Measurements from ENCODE around the gene AGL.
"Not testable (repeated sequence)": the region's sequence is repeated elsewhere in the genome, so short reads cannot be mapped to it uniquely, and the experiment has no call there.

AGL gene

DNA sequence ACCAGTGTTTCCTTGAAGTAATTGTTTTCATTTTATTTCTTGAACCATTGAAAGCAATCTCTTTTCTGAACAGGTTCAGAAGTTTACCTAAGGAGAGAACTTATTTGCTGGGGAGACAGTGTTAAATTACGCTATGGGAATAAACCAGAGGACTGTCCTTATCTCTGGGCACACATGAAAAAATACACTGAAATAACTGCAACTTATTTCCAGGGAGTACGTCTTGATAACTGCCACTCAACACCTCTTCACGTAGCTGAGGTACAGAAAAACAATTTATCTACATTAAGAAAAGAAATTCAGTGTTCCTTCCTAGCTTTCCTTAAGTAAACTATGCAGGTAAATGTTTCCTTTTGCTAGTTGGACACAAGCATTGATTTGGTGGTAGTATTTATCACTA lies 27.4 kb downstream of the AGL start:
- Histone ChIP-seq H3K9ac (ENCODE audit: low read length) (no peak overlapping the region), H3K9me3 (ENCODE audit: control insufficient read depth, insufficient read depth, low read depth, low read length) (no peaks in the 10 kb centered on the region), H3K27ac (ENCODE audit: low read depth, low read length) (no peak overlapping the region), H3K36me3 (ENCODE audit: control insufficient read depth, insufficient read depth, low read length) (peaks cover 26% of the 10 kb centered on the region), H3K4me1 (ENCODE audit: control insufficient read depth, insufficient read depth, low read length) (no peaks in the 10 kb centered on the region), H3K4me3 (ENCODE audit: low read depth, low read length) (no peak overlapping the region), H3K27me3 (ENCODE audit: control insufficient read depth, insufficient read depth, low read length) (no peaks in the 10 kb centered on the region)

DNA sequence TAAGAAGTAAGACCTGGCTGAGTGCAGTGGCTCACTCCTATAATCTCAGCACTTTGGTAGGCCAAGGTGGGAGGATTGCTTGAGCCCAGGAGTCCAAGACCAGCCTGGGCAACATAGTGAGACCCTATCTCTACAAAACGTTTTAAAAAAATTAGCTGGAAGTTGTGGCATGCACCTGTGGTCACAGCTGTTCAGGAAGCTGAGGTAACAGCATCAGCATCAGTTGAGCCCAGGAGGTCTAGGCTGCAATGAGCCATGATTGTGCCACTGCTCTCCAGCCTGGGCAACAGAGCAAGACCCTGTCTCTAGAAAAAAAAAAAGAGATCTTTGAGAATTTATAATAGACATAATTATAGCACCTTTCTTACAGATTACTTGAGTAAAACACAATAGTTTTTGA lies 36.0 kb downstream of the AGL start:
- Histone ChIP-seq H3K9me3 (ENCODE audit: control insufficient read depth, insufficient read depth, low read depth, low read length) (peaks cover 4% of the 10 kb centered on the region; the same call in 1 of the 2 replicates), H3K4me3 (ENCODE audit: low read depth, low read length) (no peak overlapping the region), H3K9ac (ENCODE audit: low read length) (no peak overlapping the region), H3K27ac (ENCODE audit: low read depth, low read length) (no peak overlapping the region), H3K36me3 (ENCODE audit: control insufficient read depth, insufficient read depth, low read length) (peaks cover 42% of the 10 kb centered on the region), H3K27me3 (ENCODE audit: control insufficient read depth, insufficient read depth, low read length) (no peaks in the 10 kb centered on the region), H3K4me1 (ENCODE audit: control insufficient read depth, insufficient read depth, low read length) (peaks cover 7% of the 10 kb centered on the region; the same call in 1 of the 2 replicates)

DNA sequence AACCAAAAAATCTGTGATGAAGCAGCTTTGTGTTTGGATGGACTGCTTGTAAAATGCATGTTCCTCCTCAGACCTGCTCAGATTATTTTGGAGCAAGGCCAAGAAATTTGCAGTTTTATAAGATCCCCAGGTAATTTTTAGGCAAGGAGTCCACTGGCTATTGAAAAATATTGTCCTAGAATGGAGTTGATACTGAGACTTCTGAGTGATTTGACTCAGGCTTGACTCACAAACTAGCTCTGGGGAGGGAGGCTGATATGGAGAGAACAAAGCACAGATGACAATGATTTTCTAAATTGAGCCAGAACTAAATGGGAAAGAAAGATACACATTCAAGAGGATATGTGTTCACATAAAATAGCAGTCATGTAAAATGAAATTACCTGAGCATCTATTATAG lies 36.7 kb downstream of the AGL start:
- Histone ChIP-seq H3K4me3 (ENCODE audit: low read depth, low read length) (no peak overlapping the region), H3K9me3 (ENCODE audit: control insufficient read depth, insufficient read depth, low read depth, low read length) (peaks cover 4% of the 10 kb centered on the region; the same call in 1 of the 2 replicates), H3K4me1 (ENCODE audit: control insufficient read depth, insufficient read depth, low read length) (peaks cover 7% of the 10 kb centered on the region; the same call in 1 of the 2 replicates), H3K27me3 (ENCODE audit: control insufficient read depth, insufficient read depth, low read length) (no peaks in the 10 kb centered on the region), H3K27ac (ENCODE audit: low read depth, low read length) (no peak overlapping the region), H3K36me3 (ENCODE audit: control insufficient read depth, insufficient read depth, low read length) (peaks cover 43% of the 10 kb centered on the region), H3K9ac (ENCODE audit: low read length) (no peak overlapping the region)

DNA sequence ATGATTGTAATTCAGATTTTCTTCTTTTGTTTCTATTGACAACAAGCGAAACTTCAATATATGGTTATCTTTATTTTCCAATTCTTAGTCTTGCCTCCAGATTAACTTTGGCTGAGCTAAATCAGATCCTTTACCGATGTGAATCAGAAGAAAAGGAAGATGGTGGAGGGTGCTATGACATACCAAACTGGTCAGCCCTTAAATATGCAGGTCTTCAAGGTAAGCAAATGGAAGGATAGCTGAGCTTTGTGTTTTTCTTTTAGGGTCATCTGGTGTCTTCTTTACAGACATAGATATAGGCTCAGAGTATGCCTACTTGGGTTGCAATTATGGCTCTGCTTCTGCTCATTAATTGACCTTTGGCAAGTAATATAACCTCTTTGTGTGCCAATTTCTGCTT lies 37.7 kb downstream of the AGL start:
- peaks cover 7% of the 10 kb centered on the region; the same call in 1 of the 2 replicates for H3K4me1 ChIP-seq (ENCODE audit: control insufficient read depth, insufficient read depth, low read length)
- H3K36me3 ChIP-seq (ENCODE audit: control insufficient read depth, insufficient read depth, low read length) = peaks cover 45% of the 10 kb centered on the region
- H3K27me3 ChIP-seq (ENCODE audit: control insufficient read depth, insufficient read depth, low read length) = no peaks in the 10 kb centered on the region
- H3K9me3 ChIP-seq (ENCODE audit: control insufficient read depth, insufficient read depth, low read depth, low read length) = peaks cover 4% of the 10 kb centered on the region; the same call in 1 of the 2 replicates
- no peak overlapping the region for H3K27ac ChIP-seq (ENCODE audit: low read depth, low read length)
- no peak overlapping the region for H3K4me3 ChIP-seq (ENCODE audit: low read depth, low read length)
- no peak overlapping the region for H3K9ac ChIP-seq (ENCODE audit: low read length)

DNA sequence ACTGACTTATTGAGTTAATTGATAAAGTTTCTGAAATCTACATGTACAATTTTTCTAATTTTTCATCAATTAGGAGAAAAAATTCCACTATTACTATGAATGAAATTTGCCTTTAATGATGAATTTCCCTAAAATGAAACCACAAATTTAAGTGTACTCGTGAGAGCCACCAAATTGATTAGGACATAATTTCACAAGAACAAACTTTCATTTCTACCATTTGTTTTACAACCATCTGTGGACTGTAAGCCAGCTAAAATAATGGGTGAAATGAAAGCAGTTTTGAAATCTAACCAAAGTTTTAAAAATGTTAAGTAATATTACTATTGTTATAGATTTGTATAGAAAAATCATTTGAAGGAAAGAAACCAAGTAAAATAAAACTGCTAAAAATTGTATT lies 41.8 kb downstream of the AGL start:
- peaks cover 27% of the 10 kb centered on the region for H3K36me3 ChIP-seq (ENCODE audit: control insufficient read depth, insufficient read depth, low read length)
- H3K27ac ChIP-seq (ENCODE audit: low read depth, low read length) = no peak overlapping the region
- H3K4me1 ChIP-seq (ENCODE audit: control insufficient read depth, insufficient read depth, low read length) = peaks cover 3% of the 10 kb centered on the region; the same call in 1 of the 2 replicates
- H3K4me3 ChIP-seq (ENCODE audit: low read depth, low read length) = no peak overlapping the region
- H3K9me3 ChIP-seq (ENCODE audit: control insufficient read depth, insufficient read depth, low read depth, low read length) = no peaks in the 10 kb centered on the region
- no peak overlapping the region for H3K9ac ChIP-seq (ENCODE audit: low read length)
- no peaks in the 10 kb centered on the region for H3K27me3 ChIP-seq (ENCODE audit: control insufficient read depth, insufficient read depth, low read length)

DNA sequence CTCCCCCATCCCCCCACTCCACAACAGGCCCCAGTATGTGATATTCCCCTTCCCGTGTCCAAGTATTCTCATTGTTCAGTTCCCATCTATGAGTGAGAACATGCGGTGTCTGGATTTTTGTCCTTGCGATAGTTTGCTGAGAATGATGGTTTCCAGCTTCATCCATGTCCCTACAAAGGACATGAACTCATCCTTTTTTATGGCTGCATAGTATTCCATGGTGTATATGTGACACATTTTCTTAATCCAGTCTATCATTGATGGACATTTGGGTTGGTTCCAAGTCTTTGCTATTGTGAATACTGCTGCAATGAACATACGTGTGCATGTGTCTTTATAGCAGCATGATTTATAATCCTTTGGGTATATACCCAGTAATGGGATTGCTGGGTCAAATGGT lies 53.1 kb downstream of the AGL start:
- not testable (repeated sequence) for H3K27me3 ChIP-seq (ENCODE audit: control insufficient read depth, insufficient read depth, low read length); H3K9ac ChIP-seq (ENCODE audit: low read length); H3K4me1 ChIP-seq (ENCODE audit: control insufficient read depth, insufficient read depth, low read length); H3K4me3 ChIP-seq (ENCODE audit: low read depth, low read length); H3K9me3 ChIP-seq (ENCODE audit: control insufficient read depth, insufficient read depth, low read depth, low read length); H3K27ac ChIP-seq (ENCODE audit: low read depth, low read length)
- peaks cover 15% of the 10 kb centered on the region for H3K36me3 ChIP-seq (ENCODE audit: control insufficient read depth, insufficient read depth, low read length)

DNA sequence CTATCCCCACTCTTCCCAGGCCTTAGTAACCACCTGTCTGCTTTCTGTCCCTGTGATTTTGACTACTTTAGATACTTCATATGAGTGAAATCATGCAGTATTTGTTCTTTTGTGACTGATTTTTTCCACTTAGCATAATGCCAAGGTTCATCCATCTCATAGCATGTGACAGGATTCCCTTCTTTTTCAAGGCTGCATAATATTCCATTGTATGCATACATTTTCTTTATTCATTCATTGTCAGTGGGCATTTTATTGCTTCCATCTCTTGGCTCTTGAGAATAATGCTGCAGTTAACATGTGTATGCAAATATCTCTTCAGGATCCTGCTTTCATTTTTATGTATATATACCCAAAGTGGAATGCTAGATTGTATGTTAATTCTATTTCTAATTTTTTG lies 56.4 kb downstream of the AGL start:
- Histone ChIP-seq H3K36me3 (ENCODE audit: control insufficient read depth, insufficient read depth, low read length) (peaks cover 14% of the 10 kb centered on the region), H3K27me3 (ENCODE audit: control insufficient read depth, insufficient read depth, low read length) (no peaks in the 10 kb centered on the region), H3K9ac (ENCODE audit: low read length) (no peak overlapping the region), H3K4me3 (ENCODE audit: low read depth, low read length) (no peak overlapping the region), H3K27ac (ENCODE audit: low read depth, low read length) (no peak overlapping the region), H3K4me1 (ENCODE audit: control insufficient read depth, insufficient read depth, low read length) (no peaks in the 10 kb centered on the region), H3K9me3 (ENCODE audit: control insufficient read depth, insufficient read depth, low read depth, low read length) (no peaks in the 10 kb centered on the region)

DNA sequence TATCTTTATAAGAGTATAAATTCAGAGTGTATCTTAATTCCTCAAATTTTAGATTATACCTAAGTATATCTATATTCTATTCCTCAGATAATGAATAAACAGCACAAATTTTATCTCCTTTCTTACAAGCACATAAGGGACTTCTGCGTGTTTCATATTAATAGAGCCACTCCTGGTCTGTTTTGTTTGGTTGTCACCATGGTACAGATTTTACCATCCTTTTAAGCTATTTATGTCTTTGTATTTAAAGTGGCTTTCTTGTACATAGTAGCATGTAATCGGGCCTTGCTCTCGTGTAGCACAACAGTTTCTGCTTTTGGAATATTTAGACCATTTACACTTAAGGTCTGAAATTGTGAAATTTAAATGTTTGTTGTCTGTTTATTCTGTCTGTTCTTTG lies 67.1 kb downstream of the AGL start:
- Histone ChIP-seq H3K9ac (ENCODE audit: low read length) (no peak overlapping the region), H3K4me1 (ENCODE audit: control insufficient read depth, insufficient read depth, low read length) (no peaks in the 10 kb centered on the region), H3K4me3 (ENCODE audit: low read depth, low read length) (no peak overlapping the region), H3K36me3 (ENCODE audit: control insufficient read depth, insufficient read depth, low read length) (peaks cover 15% of the 10 kb centered on the region), H3K27ac (ENCODE audit: low read depth, low read length) (no peak overlapping the region), H3K9me3 (ENCODE audit: control insufficient read depth, insufficient read depth, low read depth, low read length) (no peaks in the 10 kb centered on the region), H3K27me3 (ENCODE audit: control insufficient read depth, insufficient read depth, low read length) (no peaks in the 10 kb centered on the region)

DNA sequence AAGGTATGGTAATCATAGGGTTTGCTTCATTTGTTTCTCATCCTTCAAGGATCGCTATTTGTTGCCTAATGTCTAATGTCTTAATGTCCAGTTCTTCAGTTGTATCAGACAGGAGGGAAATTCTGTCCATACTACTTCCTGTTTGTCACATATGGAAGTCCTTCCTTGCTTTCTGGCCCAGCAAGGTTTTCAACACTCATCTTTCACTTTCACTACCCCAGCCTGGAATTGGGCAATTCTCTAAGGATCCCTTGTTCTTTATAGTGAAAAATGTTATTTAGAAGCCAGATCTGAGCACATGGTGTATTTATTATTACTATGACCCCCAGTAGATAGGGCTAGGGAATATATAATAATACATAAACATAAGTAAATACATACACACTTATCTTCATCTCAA lies 69.1 kb downstream of the AGL start:
- H3K4me3 ChIP-seq (ENCODE audit: low read depth, low read length) = no peak overlapping the region
- no peaks in the 10 kb centered on the region for H3K9me3 ChIP-seq (ENCODE audit: control insufficient read depth, insufficient read depth, low read depth, low read length)
- H3K36me3 ChIP-seq (ENCODE audit: control insufficient read depth, insufficient read depth, low read length) = peaks cover 11% of the 10 kb centered on the region; the same call in 1 of the 2 replicates
- no peaks in the 10 kb centered on the region for H3K4me1 ChIP-seq (ENCODE audit: control insufficient read depth, insufficient read depth, low read length)
- H3K27me3 ChIP-seq (ENCODE audit: control insufficient read depth, insufficient read depth, low read length) = no peaks in the 10 kb centered on the region
- H3K9ac ChIP-seq (ENCODE audit: low read length) = no peak overlapping the region
- no peak overlapping the region for H3K27ac ChIP-seq (ENCODE audit: low read depth, low read length)

DNA sequence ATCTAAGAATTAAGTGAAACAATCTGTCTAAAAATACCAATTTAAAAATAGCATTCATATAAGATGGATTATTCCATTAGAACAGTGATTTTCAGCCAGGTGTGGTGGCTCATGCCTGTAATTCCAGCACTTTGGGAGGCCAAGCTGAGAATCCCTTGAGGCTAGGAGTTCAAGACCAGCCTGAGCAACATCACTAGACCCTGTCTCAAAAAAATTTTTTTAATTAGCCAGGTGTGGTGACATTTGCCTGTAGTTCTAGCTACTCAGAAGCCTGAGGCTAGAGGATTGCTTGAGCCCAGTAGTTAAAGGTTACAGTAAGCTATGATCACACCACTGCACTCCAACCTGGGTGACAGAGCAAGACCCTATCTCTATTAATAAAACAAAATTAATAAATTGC lies 84.6 kb downstream of the AGL start:
- no peak overlapping the region for H3K27ac ChIP-seq (ENCODE audit: low read depth, low read length)
- H3K4me1 ChIP-seq (ENCODE audit: control insufficient read depth, insufficient read depth, low read length) = no peaks in the 10 kb centered on the region
- no peak overlapping the region for H3K4me3 ChIP-seq (ENCODE audit: low read depth, low read length)
- H3K36me3 ChIP-seq (ENCODE audit: control insufficient read depth, insufficient read depth, low read length) = no peaks in the 10 kb centered on the region
- no peak overlapping the region for H3K9ac ChIP-seq (ENCODE audit: low read length)
- no peaks in the 10 kb centered on the region for H3K27me3 ChIP-seq (ENCODE audit: control insufficient read depth, insufficient read depth, low read length)
- H3K9me3 ChIP-seq (ENCODE audit: control insufficient read depth, insufficient read depth, low read depth, low read length) = no peaks in the 10 kb centered on the region

DNA sequence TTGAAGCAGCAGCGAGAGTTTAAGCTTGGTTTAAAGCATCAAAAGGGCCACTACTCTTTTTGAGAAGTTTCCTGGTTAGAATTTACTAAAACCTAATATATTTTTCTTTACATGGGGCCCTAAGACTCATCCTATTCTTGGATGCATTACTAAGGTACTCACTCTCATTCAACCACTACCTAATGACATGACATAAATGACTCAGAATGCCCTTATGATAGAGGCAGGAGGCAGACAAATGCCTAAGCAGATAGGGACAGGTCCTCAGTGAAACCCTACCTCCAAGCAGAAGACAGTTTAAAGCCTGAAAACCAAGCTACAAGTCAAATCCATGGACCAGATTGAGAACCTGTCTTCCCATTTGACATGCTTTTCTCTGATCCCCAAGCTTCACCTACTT lies 85.4 kb downstream of the AGL start:
- H3K27me3 ChIP-seq (ENCODE audit: control insufficient read depth, insufficient read depth, low read length) = no peaks in the 10 kb centered on the region
- H3K27ac ChIP-seq (ENCODE audit: low read depth, low read length) = no peak overlapping the region
- H3K36me3 ChIP-seq (ENCODE audit: control insufficient read depth, insufficient read depth, low read length) = no peaks in the 10 kb centered on the region
- H3K4me3 ChIP-seq (ENCODE audit: low read depth, low read length) = no peak overlapping the region
- no peak overlapping the region for H3K9ac ChIP-seq (ENCODE audit: low read length)
- no peaks in the 10 kb centered on the region for H3K9me3 ChIP-seq (ENCODE audit: control insufficient read depth, insufficient read depth, low read depth, low read length)
- no peaks in the 10 kb centered on the region for H3K4me1 ChIP-seq (ENCODE audit: control insufficient read depth, insufficient read depth, low read length)

DNA sequence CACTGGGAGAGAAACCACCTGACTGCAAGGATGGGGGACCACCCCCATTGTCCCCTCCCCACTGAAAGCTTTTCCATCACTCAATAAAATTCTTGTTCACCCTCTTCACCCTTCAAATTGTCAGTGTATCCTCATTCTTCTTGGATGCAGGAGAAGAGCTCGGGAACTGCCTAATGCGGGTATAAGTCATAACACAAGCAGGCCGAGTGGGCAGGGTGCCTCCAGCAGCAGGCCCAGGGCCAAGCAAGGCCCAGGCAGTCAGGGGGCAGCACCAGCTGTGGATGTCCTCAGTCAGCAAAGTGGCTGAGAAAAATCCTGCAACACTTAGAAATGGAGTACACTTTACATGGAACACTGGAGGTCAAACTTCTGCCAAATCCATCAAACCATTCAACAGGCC lies 85.9 kb downstream of the AGL start:
- Histone ChIP-seq H3K36me3 (ENCODE audit: control insufficient read depth, insufficient read depth, low read length) (no peaks in the 10 kb centered on the region), H3K4me1 (ENCODE audit: control insufficient read depth, insufficient read depth, low read length) (no peaks in the 10 kb centered on the region), H3K4me3 (ENCODE audit: low read depth, low read length) (no peak overlapping the region), H3K27ac (ENCODE audit: low read depth, low read length) (no peak overlapping the region), H3K9ac (ENCODE audit: low read length) (no peak overlapping the region), H3K9me3 (ENCODE audit: control insufficient read depth, insufficient read depth, low read depth, low read length) (no peaks in the 10 kb centered on the region), H3K27me3 (ENCODE audit: control insufficient read depth, insufficient read depth, low read length) (no peaks in the 10 kb centered on the region)

Measured in HUES6 (cell line).